ENCODE data around the gene IP6K2. TPM values are rescaled to one million over a fixed set of nuclear protein-coding genes. Genes with fewer than 3 reads are reported as not detected.
"Not testable (repeated sequence)": the region's sequence is repeated elsewhere in the genome, so short reads cannot be mapped to it uniquely, and the experiment has no call there.

Gene IP6K2
- total RNA-seq, 1 donor from 2014 or later = 209 TPM

GRCh38 chr3:48739955-48740823, 23.2 kb upstream of the IP6K2 start:
- Mint-ChIP-seq H3K36me3 (no peaks in the 10 kb centered on the region), H3K9me3 (no peaks in the 10 kb centered on the region), H3K27ac (no peak overlapping the region), H3K27me3 (ENCODE audit: low read depth) (no peaks in the 10 kb centered on the region), H3K4me3 (peak overlapping the region; percentile 16), H3K4me1 (peaks cover 13% of the 10 kb centered on the region)
- TF ChIP-seq, protein P1, sequence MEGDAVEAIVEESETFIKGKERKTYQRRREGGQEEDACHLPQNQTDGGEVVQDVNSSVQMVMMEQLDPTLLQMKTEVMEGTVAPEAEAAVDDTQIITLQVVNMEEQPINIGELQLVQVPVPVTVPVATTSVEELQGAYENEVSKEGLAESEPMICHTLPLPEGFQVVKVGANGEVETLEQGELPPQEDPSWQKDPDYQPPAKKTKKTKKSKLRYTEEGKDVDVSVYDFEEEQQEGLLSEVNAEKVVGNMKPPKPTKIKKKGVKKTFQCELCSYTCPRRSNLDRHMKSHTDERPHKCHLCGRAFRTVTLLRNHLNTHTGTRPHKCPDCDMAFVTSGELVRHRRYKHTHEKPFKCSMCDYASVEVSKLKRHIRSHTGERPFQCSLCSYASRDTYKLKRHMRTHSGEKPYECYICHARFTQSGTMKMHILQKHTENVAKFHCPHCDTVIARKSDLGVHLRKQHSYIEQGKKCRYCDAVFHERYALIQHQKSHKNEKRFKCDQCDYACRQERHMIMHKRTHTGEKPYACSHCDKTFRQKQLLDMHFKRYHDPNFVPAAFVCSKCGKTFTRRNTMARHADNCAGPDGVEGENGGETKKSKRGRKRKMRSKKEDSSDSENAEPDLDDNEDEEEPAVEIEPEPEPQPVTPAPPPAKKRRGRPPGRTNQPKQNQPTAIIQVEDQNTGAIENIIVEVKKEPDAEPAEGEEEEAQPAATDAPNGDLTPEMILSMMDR (IDR thresholded peaks at IDR 0.05; ENCODE audit: unreplicated experiment) = peak; percentile 78
- DNase-seq (ENCODE audit: low spot score in 2 of 2, unreplicated experiment in 2 of 2) = peak; percentile 55 to 72

- Mint-ChIP-seq H3K27ac (no peak overlapping the region), H3K4me1 (peaks cover 14% of the 10 kb centered on the region), H3K27me3 (ENCODE audit: low read depth) (no peaks in the 10 kb centered on the region), H3K4me3 (no peak overlapping the region), H3K36me3 (no peaks in the 10 kb centered on the region), H3K9me3 (no peaks in the 10 kb centered on the region)
- no peak for DNase-seq (ENCODE audit: low spot score in 2 of 2, unreplicated experiment in 2 of 2)
- TF ChIP-seq, protein P1 (IDR thresholded peaks at IDR 0.05; ENCODE audit: unreplicated experiment) = no peak
Measured at GRCh38 chr3:48739617-48739954, 22.6 kb upstream of the IP6K2 start.

- H3K27me3 Mint-ChIP-seq (ENCODE audit: low read depth) = no peaks in the 10 kb centered on the region
- no peak for DNase-seq (ENCODE audit: low spot score in 2 of 2, unreplicated experiment in 2 of 2)
- TF ChIP-seq, protein P1 (IDR thresholded peaks at IDR 0.05; ENCODE audit: unreplicated experiment) = no peak
- H3K36me3 Mint-ChIP-seq = no peaks in the 10 kb centered on the region
- H3K4me3 Mint-ChIP-seq = no peak overlapping the region
- H3K4me1 Mint-ChIP-seq = peaks cover 14% of the 10 kb centered on the region
- no peaks in the 10 kb centered on the region for H3K9me3 Mint-ChIP-seq
- H3K27ac Mint-ChIP-seq = no peak overlapping the region
Measured at GRCh38 chr3:48738926-48739616, 22.1 kb upstream of the IP6K2 start.

DNA sequence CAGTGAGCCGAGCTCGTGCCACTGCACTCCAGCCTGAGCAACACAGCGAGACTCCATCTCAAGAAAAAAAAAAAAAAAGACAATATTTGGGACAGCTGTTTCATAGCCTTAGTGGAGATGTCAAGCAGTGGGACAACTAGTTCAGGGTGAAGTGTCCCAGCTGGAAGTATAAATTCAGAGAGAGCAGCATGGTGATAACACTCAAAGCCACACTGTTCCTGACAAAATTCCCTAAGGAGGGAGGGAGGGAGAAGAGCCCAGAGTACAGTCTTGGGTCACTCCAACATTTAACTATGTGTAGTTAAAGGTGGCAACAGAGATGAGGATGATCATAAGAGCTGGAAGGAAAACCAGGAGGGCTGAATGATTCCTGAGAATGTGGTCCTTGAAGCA, 21.1 kb upstream of the IP6K2 start:
- DNase-seq (ENCODE audit: low spot score in 2 of 2, unreplicated experiment in 2 of 2) = no peak
- TF ChIP-seq, protein P1 (IDR thresholded peaks at IDR 0.05; ENCODE audit: unreplicated experiment) = no peak
- Mint-ChIP-seq H3K27me3 (ENCODE audit: low read depth) (no peaks in the 10 kb centered on the region), H3K36me3 (no peaks in the 10 kb centered on the region), H3K27ac (peak overlapping the region; percentile 22), H3K9me3 (no peaks in the 10 kb centered on the region), H3K4me1 (peaks cover 14% of the 10 kb centered on the region), H3K4me3 (no peak overlapping the region)

DNA sequence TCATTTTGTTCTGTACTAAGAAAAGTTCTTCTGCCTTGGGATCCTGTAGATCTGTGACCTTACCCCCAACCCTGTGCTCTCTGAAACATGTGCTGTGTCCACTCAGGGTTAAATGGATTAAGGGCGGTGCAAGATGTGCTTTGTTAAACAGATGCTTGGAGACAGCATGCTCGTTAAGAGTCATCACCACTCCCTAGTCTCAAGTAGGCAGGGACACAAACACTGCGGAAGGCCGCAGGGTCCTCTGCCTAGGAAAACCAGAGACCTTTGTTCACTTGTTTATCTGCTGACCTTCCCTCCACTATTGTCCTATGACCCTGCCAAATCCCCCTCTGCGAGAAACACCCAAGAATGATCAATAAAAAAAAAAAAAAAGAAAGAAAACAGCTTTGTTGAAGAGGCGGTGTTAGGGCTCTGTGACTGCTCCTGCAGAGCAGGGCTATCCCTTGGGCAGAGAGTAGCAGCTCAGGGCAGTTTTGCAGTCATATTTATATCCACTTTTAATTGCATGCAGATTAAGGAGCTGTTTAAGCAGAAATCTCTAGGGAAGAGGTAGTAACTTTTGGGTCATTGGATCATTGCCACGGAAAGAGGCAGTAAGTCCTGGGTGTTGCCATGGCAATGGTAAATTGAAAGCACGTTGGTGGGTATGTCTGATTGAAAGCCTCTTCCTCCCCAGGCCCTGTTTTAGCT, 18.2 kb upstream of the IP6K2 start:
- Mint-ChIP-seq H3K4me1 (peaks cover 14% of the 10 kb centered on the region), H3K27ac (peak overlapping the region; percentile 43)
- H3K4me3 Mint-ChIP-seq; H3K9me3 Mint-ChIP-seq; H3K36me3 Mint-ChIP-seq; DNase-seq (ENCODE audit: low spot score in 2 of 2, unreplicated experiment in 2 of 2); H3K27me3 Mint-ChIP-seq (ENCODE audit: low read depth): not testable (repeated sequence)

GRCh38 chr3:48734541-48734940, 17.5 kb upstream of the IP6K2 start:
- not testable (repeated sequence) for H3K27ac Mint-ChIP-seq; H3K9me3 Mint-ChIP-seq; H3K27me3 Mint-ChIP-seq (ENCODE audit: low read depth); H3K36me3 Mint-ChIP-seq; DNase-seq (ENCODE audit: low spot score in 2 of 2, unreplicated experiment in 2 of 2); H3K4me1 Mint-ChIP-seq; H3K4me3 Mint-ChIP-seq

- H3K4me3 Mint-ChIP-seq; H3K4me1 Mint-ChIP-seq; H3K27ac Mint-ChIP-seq; H3K9me3 Mint-ChIP-seq; DNase-seq (ENCODE audit: low spot score in 2 of 2, unreplicated experiment in 2 of 2); H3K27me3 Mint-ChIP-seq (ENCODE audit: low read depth); H3K36me3 Mint-ChIP-seq: not testable (repeated sequence)
Measured at GRCh38 chr3:48733752-48734518, 16.9 kb upstream of the IP6K2 start.
